Measurements from ENCODE around the gene ATOX1. TPM values are rescaled to one million over a fixed set of nuclear protein-coding genes. Genes with fewer than 3 reads are reported as not detected.

The ATOX1 gene
- polyA plus RNA-seq, 1 of the 3 experiments (the other 2 are of a cell fraction) = 497 TPM

DNA sequence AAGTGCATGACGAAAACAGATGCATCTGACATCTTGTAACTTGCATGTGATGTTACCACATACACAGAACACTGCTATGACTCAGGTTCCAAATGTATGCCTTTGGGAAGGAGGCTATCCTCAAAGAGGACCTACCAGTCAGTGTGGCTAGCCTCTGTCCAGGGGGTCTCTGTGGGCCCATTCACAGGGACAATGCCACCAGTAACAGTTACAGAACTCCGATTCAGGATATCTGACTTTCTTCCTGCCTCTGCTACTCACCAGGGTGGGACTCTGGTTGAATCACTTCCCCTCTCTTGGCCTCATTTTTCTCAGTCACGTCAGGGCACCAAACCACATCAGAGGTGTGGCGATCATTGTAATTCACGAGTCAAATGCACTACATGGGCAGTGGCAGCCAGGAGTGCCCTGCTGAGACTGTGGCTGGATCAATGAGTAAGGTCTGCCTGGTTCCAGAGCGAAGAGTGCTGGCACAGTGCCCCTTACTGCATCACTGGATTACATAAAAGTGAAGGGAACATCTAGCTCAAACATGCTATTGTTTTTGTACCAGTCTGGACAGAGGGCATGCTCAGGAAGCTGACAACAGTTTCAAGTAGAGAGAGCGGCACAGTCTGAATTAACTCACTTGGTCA is 13.2 kb downstream of the ATOX1 start (continued):
- TF ChIP-seq, protein P1, sequence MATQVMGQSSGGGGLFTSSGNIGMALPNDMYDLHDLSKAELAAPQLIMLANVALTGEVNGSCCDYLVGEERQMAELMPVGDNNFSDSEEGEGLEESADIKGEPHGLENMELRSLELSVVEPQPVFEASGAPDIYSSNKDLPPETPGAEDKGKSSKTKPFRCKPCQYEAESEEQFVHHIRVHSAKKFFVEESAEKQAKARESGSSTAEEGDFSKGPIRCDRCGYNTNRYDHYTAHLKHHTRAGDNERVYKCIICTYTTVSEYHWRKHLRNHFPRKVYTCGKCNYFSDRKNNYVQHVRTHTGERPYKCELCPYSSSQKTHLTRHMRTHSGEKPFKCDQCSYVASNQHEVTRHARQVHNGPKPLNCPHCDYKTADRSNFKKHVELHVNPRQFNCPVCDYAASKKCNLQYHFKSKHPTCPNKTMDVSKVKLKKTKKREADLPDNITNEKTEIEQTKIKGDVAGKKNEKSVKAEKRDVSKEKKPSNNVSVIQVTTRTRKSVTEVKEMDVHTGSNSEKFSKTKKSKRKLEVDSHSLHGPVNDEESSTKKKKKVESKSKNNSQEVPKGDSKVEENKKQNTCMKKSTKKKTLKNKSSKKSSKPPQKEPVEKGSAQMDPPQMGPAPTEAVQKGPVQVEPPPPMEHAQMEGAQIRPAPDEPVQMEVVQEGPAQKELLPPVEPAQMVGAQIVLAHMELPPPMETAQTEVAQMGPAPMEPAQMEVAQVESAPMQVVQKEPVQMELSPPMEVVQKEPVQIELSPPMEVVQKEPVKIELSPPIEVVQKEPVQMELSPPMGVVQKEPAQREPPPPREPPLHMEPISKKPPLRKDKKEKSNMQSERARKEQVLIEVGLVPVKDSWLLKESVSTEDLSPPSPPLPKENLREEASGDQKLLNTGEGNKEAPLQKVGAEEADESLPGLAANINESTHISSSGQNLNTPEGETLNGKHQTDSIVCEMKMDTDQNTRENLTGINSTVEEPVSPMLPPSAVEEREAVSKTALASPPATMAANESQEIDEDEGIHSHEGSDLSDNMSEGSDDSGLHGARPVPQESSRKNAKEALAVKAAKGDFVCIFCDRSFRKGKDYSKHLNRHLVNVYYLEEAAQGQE (IDR thresholded peaks at IDR 0.05; ENCODE audit: low read depth, low read length) = no peak
- TF ChIP-seq, protein P2, sequence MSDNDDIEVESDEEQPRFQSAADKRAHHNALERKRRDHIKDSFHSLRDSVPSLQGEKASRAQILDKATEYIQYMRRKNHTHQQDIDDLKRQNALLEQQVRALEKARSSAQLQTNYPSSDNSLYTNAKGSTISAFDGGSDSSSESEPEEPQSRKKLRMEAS (IDR thresholded peaks at IDR 0.05; ENCODE audit: low read depth) = peak; percentile 60; the same call in 1 of the 2 replicates
- no peak for TF ChIP-seq MXI1 (IDR thresholded peaks at IDR 0.05; ENCODE audit: low read depth, low read length)
- TF ChIP-seq RCOR1 (IDR thresholded peaks at IDR 0.05; ENCODE audit: low read length) = no peak
- TF ChIP-seq, protein P3, sequence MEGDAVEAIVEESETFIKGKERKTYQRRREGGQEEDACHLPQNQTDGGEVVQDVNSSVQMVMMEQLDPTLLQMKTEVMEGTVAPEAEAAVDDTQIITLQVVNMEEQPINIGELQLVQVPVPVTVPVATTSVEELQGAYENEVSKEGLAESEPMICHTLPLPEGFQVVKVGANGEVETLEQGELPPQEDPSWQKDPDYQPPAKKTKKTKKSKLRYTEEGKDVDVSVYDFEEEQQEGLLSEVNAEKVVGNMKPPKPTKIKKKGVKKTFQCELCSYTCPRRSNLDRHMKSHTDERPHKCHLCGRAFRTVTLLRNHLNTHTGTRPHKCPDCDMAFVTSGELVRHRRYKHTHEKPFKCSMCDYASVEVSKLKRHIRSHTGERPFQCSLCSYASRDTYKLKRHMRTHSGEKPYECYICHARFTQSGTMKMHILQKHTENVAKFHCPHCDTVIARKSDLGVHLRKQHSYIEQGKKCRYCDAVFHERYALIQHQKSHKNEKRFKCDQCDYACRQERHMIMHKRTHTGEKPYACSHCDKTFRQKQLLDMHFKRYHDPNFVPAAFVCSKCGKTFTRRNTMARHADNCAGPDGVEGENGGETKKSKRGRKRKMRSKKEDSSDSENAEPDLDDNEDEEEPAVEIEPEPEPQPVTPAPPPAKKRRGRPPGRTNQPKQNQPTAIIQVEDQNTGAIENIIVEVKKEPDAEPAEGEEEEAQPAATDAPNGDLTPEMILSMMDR (IDR thresholded peaks at IDR 0.05) = no peak
- no peak for TF ChIP-seq GATA2 (CRISPR knock-in tag; IDR thresholded peaks at IDR 0.05)
- TF ChIP-seq FOSL2 (IDR thresholded peaks at IDR 0.05; ENCODE audit: borderline replicate concordance, low read depth) = peak; percentile 63
- no peak for TF ChIP-seq TAF1 (IDR thresholded peaks at IDR 0.05; ENCODE audit: borderline replicate concordance, low read depth, low read length)

DNA sequence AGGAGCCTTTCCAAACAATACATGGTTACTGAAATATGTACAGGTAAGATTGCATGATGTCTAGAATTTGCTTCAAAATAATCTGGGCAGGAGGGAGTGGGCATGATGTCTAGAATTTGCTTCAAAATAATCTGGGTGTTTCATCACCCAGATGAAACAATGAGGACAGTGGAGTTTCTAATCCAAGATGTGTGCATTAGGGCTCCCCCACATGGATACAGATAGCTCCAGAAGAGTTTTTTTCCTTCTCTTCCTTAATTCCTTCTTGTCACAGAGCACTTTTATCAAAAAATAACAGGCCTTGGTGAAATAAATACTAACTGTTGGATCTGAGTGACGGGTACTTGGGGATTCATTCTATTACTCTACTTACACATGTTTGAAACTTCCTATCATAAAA is 14.9 kb downstream of the ATOX1 start:
- peaks cover 7 to 10% of the 10 kb centered on the region in 2 experiments for H3K36me3 ChIP-seq (replicated peaks in 1 of 2; ENCODE audit: control insufficient read depth in 1 of 2, insufficient read depth in 2 of 2, low read length in 1 of 2)
- no peak overlapping the region for H3K4me3 ChIP-seq (ENCODE audit: low read depth in 2 of 2, low read length in 1 of 2)
- peak overlapping the region in 1 of 2 experiments; percentile 35; a peak in 2 of 4 replicates for H3K27ac ChIP-seq (ENCODE audit: low read depth in 2 of 2, low read length in 1 of 2)
- peaks cover 24 to 38% of the 10 kb centered on the region in 2 experiments; a peak in 3 of 4 replicates for H3K4me1 ChIP-seq (ENCODE audit: control insufficient read depth in 1 of 2, insufficient read depth in 2 of 2, low read depth in 1 of 2, low read length in 1 of 2)
- H2AFZ ChIP-seq (ENCODE audit: low read depth) = no peak overlapping the region
- CTCF ChIA-PET = interaction anchor here (1.5 to 17.0 kb wide), 6 partner anchors 9 to 296 kb away, joined by 7 to 375 read pairs (median 58); partner anchors contain the start of genes ATOX1 and SLC36A1
- H3K4me2 ChIP-seq = no peak overlapping the region
- H3K9ac ChIP-seq = no peak overlapping the region
- DNase-seq = no peak
- peaks cover 68% of the 10 kb centered on the region for H3F3A ChIP-seq (replicated peaks; ENCODE audit: insufficient read depth)
- 97% methylated on average over 1 of the region's 1 CpG for WGBS (ENCODE audit: low lambda C conversion rate)
- POLR2A ChIA-PET = no interaction called here
- H3K9me2 ChIP-seq = no peaks in the 10 kb centered on the region
- H3K79me2 ChIP-seq (ENCODE audit: insufficient read depth) = peaks cover 20% of the 10 kb centered on the region; the same call in 1 of the 2 replicates
- no peaks in the 10 kb centered on the region for H3K9me3 ChIP-seq
- TF ChIP-seq SMC3 (IDR thresholded peaks at IDR 0.05; ENCODE audit: low read depth, low read length) (no peak), RAD21 (IDR thresholded peaks at IDR 0.05; ENCODE audit: low read length) (no peak), EP300 (IDR thresholded peaks at IDR 0.05; ENCODE audit: borderline replicate concordance in 1 of 2, low read depth in 1 of 2, low read length in 1 of 2) (no peak), TAF1 (IDR thresholded peaks at IDR 0.05; ENCODE audit: borderline replicate concordance, low read depth, low read length) (no peak), GATA2 (CRISPR knock-in tag; IDR thresholded peaks at IDR 0.05) (no peak), EZH2phosphoT487 (IDR thresholded peaks at IDR 0.05; ENCODE audit: borderline replicate concordance, low read depth) (no peak), MEF2A (IDR thresholded peaks at IDR 0.05; ENCODE audit: borderline replicate concordance, low read depth) (no peak), FOXJ3 (CRISPR knock-in tag; IDR thresholded peaks at IDR 0.05) (no peak), SIN3A (IDR thresholded peaks at IDR 0.05; ENCODE audit: borderline replicate concordance, low read depth, low read length) (no peak), FOXM1 (IDR thresholded peaks at IDR 0.05; ENCODE audit: low read depth) (no peak), NFIC (IDR thresholded peaks at IDR 0.05; ENCODE audit: borderline replicate concordance) (no peak)
- TF ChIP-seq, protein P4, sequence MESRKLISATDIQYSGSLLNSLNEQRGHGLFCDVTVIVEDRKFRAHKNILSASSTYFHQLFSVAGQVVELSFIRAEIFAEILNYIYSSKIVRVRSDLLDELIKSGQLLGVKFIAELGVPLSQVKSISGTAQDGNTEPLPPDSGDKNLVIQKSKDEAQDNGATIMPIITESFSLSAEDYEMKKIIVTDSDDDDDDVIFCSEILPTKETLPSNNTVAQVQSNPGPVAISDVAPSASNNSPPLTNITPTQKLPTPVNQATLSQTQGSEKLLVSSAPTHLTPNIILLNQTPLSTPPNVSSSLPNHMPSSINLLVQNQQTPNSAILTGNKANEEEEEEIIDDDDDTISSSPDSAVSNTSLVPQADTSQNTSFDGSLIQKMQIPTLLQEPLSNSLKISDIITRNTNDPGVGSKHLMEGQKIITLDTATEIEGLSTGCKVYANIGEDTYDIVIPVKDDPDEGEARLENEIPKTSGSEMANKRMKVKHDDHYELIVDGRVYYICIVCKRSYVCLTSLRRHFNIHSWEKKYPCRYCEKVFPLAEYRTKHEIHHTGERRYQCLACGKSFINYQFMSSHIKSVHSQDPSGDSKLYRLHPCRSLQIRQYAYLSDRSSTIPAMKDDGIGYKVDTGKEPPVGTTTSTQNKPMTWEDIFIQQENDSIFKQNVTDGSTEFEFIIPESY (IDR thresholded peaks at IDR 0.05; ENCODE audit: borderline replicate concordance, low read depth) = no peak
- TF ChIP-seq, protein P2 (IDR thresholded peaks at IDR 0.05; ENCODE audit: low read depth) = no peak
- TF ChIP-seq, protein P5, sequence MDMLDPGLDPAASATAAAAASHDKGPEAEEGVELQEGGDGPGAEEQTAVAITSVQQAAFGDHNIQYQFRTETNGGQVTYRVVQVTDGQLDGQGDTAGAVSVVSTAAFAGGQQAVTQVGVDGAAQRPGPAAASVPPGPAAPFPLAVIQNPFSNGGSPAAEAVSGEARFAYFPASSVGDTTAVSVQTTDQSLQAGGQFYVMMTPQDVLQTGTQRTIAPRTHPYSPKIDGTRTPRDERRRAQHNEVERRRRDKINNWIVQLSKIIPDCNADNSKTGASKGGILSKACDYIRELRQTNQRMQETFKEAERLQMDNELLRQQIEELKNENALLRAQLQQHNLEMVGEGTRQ (IDR thresholded peaks at IDR 0.05; ENCODE audit: borderline replicate concordance, low read depth, low read length) = no peak
- H3K27me3 ChIP-seq (ENCODE audit: insufficient read depth) = no peaks in the 10 kb centered on the region
- no peaks in the 10 kb centered on the region for H4K20me1 ChIP-seq (ENCODE audit: insufficient read depth)

Measured in SK-N-SH (cell line).